ENCODE measurements around the gene ATP6V0B. TPM values are rescaled to one million over a fixed set of nuclear protein-coding genes. Genes with fewer than 3 reads are reported as not detected.

ATP6V0B gene
- total and polyA plus RNA-seq, 9 of the 15 experiments (the other 6 are each of a cell fraction or from before 2014, with no cell fraction given), result 137 to 328 (median 220) TPM

DNA sequence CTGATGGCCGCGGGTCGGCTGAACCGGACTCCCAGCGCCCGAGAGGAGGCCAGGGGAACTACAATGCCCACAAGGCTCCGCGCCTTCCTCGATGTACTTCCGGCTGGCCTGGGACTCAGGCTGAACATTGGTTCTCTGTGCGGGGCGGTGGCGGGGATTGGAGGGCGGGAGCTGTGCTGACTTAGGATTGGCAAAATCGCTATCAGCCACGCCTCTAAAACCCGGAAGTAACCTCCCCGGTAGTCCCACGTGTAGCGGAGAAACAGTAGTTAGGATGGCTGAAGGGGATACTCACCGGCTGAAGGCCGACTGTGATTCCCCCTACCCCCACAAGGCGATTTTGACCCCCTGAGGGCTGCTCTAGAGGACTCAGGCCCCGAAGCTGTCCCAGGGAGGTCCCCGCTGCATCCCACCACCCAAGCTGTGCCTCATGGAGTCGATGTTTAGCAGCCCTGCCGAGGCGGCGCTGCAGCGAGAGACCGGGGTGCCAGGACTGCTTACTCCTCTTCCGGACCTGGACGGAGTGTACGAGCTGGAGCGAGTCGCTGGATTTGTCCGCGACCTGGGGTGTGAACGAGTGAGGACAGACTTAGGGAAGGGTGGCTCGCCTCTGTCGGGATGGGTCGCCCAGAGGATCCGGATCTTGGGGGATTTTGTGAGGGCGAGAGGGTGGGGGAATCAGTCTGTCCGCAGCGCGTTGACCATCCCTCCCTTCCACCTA is 4.9 kb upstream of the ATP6V0B start, which contains the start of gene DPH2 (continued):
- TF ChIP-seq, protein P1, sequence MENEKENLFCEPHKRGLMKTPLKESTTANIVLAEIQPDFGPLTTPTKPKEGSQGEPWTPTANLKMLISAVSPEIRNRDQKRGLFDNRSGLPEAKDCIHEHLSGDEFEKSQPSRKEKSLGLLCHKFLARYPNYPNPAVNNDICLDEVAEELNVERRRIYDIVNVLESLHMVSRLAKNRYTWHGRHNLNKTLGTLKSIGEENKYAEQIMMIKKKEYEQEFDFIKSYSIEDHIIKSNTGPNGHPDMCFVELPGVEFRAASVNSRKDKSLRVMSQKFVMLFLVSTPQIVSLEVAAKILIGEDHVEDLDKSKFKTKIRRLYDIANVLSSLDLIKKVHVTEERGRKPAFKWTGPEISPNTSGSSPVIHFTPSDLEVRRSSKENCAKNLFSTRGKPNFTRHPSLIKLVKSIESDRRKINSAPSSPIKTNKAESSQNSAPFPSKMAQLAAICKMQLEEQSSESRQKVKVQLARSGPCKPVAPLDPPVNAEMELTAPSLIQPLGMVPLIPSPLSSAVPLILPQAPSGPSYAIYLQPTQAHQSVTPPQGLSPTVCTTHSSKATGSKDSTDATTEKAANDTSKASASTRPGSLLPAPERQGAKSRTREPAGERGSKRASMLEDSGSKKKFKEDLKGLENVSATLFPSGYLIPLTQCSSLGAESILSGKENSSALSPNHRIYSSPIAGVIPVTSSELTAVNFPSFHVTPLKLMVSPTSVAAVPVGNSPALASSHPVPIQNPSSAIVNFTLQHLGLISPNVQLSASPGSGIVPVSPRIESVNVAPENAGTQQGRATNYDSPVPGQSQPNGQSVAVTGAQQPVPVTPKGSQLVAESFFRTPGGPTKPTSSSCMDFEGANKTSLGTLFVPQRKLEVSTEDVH (IDR thresholded peaks at IDR 0.05; ENCODE audit: low read depth, partially characterized antibody), result peak; percentile 93
- TF ChIP-seq SMARCA5 (IDR thresholded peaks at IDR 0.05) (no peak), SNIP1 (IDR thresholded peaks at IDR 0.05; ENCODE audit: low read depth) (no peak), ZEB2 (IDR thresholded peaks at IDR 0.05) (no peak), POLR2G (IDR thresholded peaks at IDR 0.05; ENCODE audit: low read depth, low read length) (peak; percentile 72; the same call in 1 of the 2 replicates), ZNF507 (tag; conservative IDR thresholded peaks at IDR 0.05) (no peak), CHD2 (IDR thresholded peaks at IDR 0.05; ENCODE audit: low read depth, low read length) (peak; percentile 61; the same call in 1 of the 2 replicates)
- TF ChIP-seq, protein P2, sequence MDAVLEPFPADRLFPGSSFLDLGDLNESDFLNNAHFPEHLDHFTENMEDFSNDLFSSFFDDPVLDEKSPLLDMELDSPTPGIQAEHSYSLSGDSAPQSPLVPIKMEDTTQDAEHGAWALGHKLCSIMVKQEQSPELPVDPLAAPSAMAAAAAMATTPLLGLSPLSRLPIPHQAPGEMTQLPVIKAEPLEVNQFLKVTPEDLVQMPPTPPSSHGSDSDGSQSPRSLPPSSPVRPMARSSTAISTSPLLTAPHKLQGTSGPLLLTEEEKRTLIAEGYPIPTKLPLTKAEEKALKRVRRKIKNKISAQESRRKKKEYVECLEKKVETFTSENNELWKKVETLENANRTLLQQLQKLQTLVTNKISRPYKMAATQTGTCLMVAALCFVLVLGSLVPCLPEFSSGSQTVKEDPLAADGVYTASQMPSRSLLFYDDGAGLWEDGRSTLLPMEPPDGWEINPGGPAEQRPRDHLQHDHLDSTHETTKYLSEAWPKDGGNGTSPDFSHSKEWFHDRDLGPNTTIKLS (IDR thresholded peaks at IDR 0.05; ENCODE audit: borderline replicate concordance, low read depth), result peak; percentile 82
- TF ChIP-seq, protein P3, sequence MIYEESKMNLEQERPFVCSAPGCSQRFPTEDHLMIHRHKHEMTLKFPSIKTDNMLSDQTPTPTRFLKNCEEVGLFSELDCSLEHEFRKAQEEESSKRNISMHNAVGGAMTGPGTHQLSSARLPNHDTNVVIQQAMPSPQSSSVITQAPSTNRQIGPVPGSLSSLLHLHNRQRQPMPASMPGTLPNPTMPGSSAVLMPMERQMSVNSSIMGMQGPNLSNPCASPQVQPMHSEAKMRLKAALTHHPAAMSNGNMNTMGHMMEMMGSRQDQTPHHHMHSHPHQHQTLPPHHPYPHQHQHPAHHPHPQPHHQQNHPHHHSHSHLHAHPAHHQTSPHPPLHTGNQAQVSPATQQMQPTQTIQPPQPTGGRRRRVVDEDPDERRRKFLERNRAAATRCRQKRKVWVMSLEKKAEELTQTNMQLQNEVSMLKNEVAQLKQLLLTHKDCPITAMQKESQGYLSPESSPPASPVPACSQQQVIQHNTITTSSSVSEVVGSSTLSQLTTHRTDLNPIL (CRISPR knock-in tag; IDR thresholded peaks at IDR 0.05), result no peak
- TF ChIP-seq, protein P4, sequence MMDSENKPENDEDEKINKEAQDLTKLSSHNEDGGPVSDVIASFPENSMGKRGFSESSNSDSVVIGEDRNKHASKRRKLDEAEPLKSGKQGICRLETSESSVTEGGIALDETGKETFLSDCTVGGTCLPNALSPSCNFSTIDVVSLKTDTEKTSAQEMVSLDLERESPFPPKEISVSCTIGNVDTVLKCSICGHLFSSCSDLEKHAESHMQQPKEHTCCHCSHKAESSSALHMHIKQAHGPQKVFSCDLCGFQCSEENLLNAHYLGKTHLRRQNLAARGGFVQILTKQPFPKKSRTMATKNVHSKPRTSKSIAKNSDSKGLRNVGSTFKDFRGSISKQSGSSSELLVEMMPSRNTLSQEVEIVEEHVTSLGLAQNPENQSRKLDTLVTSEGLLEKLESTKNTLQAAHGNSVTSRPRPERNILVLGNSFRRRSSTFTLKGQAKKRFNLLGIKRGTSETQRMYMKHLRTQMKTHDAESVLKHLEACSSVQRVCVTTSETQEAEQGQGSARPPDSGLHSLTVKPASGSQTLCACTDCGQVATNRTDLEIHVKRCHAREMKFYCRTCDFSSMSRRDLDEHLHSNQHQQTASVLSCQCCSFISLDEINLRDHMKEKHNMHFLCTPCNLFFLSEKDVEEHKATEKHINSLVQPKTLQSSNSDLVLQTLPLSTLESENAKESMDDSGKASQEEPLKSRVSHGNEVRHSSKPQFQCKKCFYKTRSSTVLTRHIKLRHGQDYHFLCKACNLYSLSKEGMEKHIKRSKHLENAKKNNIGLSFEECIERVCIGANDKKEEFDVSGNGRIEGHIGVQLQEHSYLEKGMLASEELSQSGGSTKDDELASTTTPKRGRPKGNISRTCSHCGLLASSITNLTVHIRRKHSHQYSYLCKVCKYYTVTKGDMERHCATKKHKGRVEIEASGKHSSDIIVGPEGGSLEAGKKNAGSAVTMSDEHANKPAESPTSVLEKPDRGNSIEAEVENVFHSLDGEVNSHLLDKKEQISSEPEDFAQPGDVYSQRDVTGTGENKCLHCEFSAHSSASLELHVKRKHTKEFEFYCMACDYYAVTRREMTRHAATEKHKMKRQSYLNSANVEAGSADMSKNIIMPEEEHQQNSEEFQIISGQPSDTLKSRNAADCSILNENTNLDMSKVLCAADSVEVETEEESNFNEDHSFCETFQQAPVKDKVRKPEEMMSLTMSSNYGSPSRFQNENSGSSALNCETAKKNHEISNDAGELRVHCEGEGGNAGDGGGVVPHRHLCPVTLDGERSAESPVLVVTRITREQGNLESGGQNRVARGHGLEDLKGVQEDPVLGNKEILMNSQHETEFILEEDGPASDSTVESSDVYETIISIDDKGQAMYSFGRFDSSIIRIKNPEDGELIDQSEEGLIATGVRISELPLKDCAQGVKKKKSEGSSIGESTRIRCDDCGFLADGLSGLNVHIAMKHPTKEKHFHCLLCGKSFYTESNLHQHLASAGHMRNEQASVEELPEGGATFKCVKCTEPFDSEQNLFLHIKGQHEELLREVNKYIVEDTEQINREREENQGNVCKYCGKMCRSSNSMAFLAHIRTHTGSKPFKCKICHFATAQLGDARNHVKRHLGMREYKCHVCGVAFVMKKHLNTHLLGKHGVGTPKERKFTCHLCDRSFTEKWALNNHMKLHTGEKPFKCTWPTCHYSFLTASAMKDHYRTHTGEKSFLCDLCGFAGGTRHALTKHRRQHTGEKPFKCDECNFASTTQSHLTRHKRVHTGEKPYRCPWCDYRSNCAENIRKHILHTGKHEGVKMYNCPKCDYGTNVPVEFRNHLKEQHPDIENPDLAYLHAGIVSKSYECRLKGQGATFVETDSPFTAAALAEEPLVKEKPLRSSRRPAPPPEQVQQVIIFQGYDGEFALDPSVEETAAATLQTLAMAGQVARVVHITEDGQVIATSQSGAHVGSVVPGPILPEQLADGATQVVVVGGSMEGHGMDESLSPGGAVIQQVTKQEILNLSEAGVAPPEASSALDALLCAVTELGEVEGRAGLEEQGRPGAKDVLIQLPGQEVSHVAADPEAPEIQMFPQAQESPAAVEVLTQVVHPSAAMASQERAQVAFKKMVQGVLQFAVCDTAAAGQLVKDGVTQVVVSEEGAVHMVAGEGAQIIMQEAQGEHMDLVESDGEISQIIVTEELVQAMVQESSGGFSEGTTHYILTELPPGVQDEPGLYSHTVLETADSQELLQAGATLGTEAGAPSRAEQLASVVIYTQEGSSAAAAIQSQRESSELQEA (IDR thresholded peaks at IDR 0.05; ENCODE audit: low read depth), result no peak
- TF ChIP-seq, protein P5, sequence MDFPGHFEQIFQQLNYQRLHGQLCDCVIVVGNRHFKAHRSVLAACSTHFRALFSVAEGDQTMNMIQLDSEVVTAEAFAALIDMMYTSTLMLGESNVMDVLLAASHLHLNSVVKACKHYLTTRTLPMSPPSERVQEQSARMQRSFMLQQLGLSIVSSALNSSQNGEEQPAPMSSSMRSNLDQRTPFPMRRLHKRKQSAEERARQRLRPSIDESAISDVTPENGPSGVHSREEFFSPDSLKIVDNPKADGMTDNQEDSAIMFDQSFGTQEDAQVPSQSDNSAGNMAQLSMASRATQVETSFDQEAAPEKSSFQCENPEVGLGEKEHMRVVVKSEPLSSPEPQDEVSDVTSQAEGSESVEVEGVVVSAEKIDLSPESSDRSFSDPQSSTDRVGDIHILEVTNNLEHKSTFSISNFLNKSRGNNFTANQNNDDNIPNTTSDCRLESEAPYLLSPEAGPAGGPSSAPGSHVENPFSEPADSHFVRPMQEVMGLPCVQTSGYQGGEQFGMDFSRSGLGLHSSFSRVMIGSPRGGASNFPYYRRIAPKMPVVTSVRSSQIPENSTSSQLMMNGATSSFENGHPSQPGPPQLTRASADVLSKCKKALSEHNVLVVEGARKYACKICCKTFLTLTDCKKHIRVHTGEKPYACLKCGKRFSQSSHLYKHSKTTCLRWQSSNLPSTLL (IDR thresholded peaks at IDR 0.05), result no peak

All from K562 (cell line).